ENCODE measurements around the gene TOM1.
"Not testable (repeated sequence)": the region's sequence is repeated elsewhere in the genome, so short reads cannot be mapped to it uniquely, and the experiment has no call there.

The TOM1 gene

DNA sequence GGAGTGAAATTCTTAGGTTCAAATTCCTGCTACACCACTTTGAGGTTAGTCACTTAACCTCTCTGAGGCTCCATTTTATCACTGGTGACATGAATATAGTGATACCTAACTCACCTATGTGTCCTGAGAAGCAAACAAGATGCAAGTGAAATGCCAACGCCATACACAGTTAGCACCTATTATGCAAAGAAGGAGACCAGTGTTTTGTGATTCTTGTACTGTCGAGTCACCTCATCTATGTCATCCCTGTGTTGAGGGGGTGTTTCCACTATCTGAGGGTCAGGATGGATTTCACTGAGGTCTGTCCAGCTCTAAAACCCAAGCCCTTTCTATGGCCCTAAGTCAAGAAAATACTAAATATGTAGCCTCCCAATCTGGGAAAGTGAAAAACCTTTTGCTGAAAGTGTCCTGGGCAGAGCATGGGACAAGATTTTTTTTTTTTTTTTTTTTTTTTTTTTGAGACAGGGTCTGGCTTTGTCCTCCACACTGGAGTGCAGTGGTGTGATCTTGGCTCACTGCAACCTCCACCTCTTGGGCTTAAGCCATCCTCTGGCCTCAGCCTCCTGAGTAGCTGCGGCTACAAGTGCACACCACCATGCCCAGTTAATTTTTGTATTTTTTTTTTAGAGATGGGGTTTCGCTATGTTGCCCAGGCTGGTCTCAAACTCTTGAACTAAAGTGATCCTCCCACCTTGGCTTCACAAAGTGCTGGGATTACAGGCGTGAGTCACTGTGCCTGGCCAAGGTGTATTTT, 95.3 kb downstream of the TOM1 start:
- no peak overlapping the region for H3K4me3 ChIP-seq (ENCODE audit: low read depth, low read length)
- TF ChIP-seq, protein P1, sequence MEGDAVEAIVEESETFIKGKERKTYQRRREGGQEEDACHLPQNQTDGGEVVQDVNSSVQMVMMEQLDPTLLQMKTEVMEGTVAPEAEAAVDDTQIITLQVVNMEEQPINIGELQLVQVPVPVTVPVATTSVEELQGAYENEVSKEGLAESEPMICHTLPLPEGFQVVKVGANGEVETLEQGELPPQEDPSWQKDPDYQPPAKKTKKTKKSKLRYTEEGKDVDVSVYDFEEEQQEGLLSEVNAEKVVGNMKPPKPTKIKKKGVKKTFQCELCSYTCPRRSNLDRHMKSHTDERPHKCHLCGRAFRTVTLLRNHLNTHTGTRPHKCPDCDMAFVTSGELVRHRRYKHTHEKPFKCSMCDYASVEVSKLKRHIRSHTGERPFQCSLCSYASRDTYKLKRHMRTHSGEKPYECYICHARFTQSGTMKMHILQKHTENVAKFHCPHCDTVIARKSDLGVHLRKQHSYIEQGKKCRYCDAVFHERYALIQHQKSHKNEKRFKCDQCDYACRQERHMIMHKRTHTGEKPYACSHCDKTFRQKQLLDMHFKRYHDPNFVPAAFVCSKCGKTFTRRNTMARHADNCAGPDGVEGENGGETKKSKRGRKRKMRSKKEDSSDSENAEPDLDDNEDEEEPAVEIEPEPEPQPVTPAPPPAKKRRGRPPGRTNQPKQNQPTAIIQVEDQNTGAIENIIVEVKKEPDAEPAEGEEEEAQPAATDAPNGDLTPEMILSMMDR (IDR thresholded peaks at IDR 0.05; ENCODE audit: borderline replicate concordance, insufficient read depth, low read depth, low read length), result no peak

DNA sequence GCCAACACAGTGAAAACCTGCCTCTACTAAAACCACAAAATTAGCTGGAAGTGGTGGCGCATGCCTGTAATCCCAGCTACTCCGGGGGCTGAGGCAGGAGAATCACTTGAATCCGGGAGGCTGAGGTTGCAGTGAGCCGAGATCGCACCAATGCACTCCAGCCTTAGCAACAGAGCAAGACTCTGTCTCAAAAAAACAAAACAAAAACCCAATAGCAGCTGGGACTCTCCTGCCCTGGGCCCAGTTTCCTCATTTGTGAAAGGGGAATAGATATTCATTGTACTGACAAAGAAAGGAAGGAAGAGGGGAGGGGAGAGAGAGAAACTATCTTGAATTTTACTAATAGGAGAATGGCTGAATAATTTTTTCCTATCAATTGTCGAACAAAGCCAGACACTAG, 96.9 kb downstream of the TOM1 start:
- not testable (repeated sequence) for H3K4me3 ChIP-seq (ENCODE audit: low read depth, low read length)

DNA sequence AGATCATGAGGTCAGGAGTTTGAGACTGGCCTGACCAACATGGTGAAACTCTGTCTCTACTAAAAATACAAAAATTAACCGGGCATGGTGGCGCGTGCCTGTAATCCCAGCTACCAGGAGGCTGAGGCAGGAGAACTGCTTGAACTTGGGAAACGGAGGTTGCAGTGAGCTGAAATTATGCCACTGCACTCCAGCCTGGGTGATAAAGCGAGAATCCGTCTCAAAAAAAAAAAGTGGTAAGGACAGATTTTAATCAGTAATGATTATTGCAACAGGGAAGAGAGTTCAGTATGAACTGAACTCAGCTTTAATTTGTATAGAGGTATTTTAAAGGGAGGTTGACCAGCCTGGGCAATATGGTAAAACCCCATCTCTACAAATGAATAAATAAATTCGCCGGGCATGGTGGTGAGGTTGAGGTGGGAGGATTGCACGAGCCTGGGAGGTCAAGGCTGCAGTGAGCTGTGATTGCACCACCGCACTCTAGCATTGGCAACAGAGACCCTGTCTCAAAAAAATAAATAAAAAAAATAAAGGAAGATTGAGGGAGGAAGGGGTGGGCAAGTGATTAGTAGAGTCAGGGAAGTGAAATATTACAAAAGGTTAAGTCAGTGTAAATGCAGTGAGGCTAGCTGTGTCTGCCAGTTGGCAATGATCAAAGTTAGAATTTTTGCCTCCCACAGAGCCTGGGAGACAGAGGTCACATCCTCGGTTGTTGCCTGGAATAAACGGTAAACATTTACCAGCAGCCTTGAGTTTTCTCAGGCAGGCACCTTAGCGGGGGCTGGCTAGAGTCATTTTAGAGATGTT, 97.6 kb downstream of the TOM1 start:
- TF ChIP-seq, protein P1 (IDR thresholded peaks at IDR 0.05; ENCODE audit: borderline replicate concordance, insufficient read depth, low read depth, low read length), result no peak
- H3K4me3 ChIP-seq (ENCODE audit: low read depth, low read length), result no peak overlapping the region
